ENCODE measurements around the gene GLCE. TPM values are rescaled to one million over a fixed set of nuclear protein-coding genes. Genes with fewer than 3 reads are reported as not detected.

Gene GLCE
- total RNA-seq, 1 experiment from 2014 or later: 22.8 TPM

GRCh38 chr15:69222002-69222474, 61.6 kb downstream of the GLCE start:
- TF ChIP-seq, protein P1, sequence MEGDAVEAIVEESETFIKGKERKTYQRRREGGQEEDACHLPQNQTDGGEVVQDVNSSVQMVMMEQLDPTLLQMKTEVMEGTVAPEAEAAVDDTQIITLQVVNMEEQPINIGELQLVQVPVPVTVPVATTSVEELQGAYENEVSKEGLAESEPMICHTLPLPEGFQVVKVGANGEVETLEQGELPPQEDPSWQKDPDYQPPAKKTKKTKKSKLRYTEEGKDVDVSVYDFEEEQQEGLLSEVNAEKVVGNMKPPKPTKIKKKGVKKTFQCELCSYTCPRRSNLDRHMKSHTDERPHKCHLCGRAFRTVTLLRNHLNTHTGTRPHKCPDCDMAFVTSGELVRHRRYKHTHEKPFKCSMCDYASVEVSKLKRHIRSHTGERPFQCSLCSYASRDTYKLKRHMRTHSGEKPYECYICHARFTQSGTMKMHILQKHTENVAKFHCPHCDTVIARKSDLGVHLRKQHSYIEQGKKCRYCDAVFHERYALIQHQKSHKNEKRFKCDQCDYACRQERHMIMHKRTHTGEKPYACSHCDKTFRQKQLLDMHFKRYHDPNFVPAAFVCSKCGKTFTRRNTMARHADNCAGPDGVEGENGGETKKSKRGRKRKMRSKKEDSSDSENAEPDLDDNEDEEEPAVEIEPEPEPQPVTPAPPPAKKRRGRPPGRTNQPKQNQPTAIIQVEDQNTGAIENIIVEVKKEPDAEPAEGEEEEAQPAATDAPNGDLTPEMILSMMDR (IDR thresholded peaks at IDR 0.05): no peak
- TF ChIP-seq REST (IDR thresholded peaks at IDR 0.05; ENCODE audit: insufficient read depth in 1 of 2, low read depth in 2 of 2, low read length in 1 of 2): no peak
- no TSS peak for BruUV-seq (replicated peaks)
- intact Hi-C loops (cut with micrococcal nuclease; ENCODE audit: unreplicated experiment): no loop called here
- in situ Hi-C loops (cut with HindIII; ENCODE audit: low pct_unique_long_range_greater_than_20kb, low sequenced_read_pairs): no loop called here
- DNase-seq (ENCODE audit: low read depth, low spot score): no peak
- no peak overlapping the region for H3K27ac ChIP-seq (ENCODE audit: low read length)
- CTCF ChIA-PET: interaction anchor here (0.7 kb wide), 1 partner anchor 21 kb away, joined by 3 read pairs; no protein-coding TSS in a partner anchor
- ATAC-seq: no peak
- no peaks in the 10 kb centered on the region for H3K9me3 ChIP-seq (ENCODE audit: control insufficient read depth, insufficient read depth, low read depth, low read length)
- no peaks in the 10 kb centered on the region for H3K36me3 ChIP-seq (ENCODE audit: control insufficient read depth, insufficient read depth, low read length)
- POLR2A ChIA-PET: no interaction called here
- no peaks in the 10 kb centered on the region for H3K4me1 ChIP-seq (ENCODE audit: control insufficient read depth, insufficient read depth, low read length)
- no peaks in the 10 kb centered on the region for H3K27me3 ChIP-seq (ENCODE audit: control insufficient read depth, insufficient read depth, low read length)
- H3K4me3 ChIP-seq (ENCODE audit: low read depth in 2 of 2, low read length in 2 of 2): no peak overlapping the region

DNA sequence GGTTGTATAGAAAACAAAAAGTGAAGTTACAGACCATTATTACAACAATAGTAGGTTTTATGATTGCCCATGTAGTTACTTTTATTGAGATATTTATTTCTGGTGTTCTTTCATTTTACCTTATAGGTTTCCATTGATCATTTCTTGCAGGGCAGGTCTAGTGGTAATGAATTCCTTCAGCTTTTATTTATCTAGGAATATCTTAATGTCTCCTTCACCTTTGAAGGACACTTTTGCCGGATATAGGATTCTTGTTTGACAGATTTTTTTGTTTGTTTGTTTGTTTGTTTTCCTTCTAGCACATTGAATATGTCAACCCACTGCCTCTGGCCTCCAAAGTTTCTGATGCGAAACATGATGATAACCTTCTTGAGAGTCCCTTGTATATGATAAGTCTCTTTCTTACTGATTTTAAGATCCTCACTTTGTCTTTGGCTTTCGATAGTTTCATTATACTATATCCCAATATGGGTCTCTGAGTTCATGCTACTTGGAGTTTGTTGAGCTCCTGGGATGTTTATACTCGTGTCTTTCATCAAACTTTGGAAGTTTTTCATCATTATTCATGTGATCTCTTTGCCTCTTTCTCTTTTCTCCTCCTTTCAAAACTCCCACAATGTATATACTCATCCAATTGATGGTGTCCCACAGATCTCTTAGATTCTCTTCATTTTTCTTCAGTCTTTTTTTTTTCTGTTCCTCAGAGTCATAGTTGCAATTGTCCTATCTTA, 62.8 kb downstream of the GLCE start:
- no peak for DNase-seq (ENCODE audit: low read depth, low spot score)

More for the DNA sequence above, 62.8 kb downstream of the GLCE start:
- TF ChIP-seq POLR2AphosphoS5 (IDR thresholded peaks at IDR 0.05; ENCODE audit: low read depth, low read length) (no peak), TCF7L2 (IDR thresholded peaks at IDR 0.05; ENCODE audit: low read depth, low read length) (no peak), SIN3A (IDR thresholded peaks at IDR 0.05; ENCODE audit: borderline replicate concordance, insufficient read depth, low read depth, low read length) (no peak), REST (IDR thresholded peaks at IDR 0.05; ENCODE audit: insufficient read depth in 1 of 2, low read depth in 2 of 2, low read length in 1 of 2) (no peak)
- TF ChIP-seq, protein P1 (IDR thresholded peaks at IDR 0.05): no peak
- no peak overlapping the region for H3K27ac ChIP-seq (ENCODE audit: low read length)
- no peaks in the 10 kb centered on the region for H3K9me3 ChIP-seq (ENCODE audit: control insufficient read depth, insufficient read depth, low read depth, low read length)
- H3K4me1 ChIP-seq (ENCODE audit: control insufficient read depth, insufficient read depth, low read length): no peaks in the 10 kb centered on the region
- intact Hi-C loops (cut with micrococcal nuclease; ENCODE audit: unreplicated experiment) (no loop called here), in situ Hi-C loops (cut with HindIII; ENCODE audit: low pct_unique_long_range_greater_than_20kb, low sequenced_read_pairs) (no loop called here)
- ChIA-PET CTCF (no interaction called here), POLR2A (no interaction called here)
- BruUV-seq (replicated peaks): no TSS peak
- ATAC-seq: no peak
- no peaks in the 10 kb centered on the region for H3K36me3 ChIP-seq (ENCODE audit: control insufficient read depth, insufficient read depth, low read length)
- H3K27me3 ChIP-seq (ENCODE audit: control insufficient read depth, insufficient read depth, low read length): no peaks in the 10 kb centered on the region
- H3K4me3 ChIP-seq (ENCODE audit: low read depth in 2 of 2, low read length in 2 of 2): no peak overlapping the region
